ENCODE results near the gene RAPGEF1.
"Not testable (repeated sequence)": the region's sequence is repeated elsewhere in the genome, so short reads cannot be mapped to it uniquely, and the experiment has no call there.

RAPGEF1 gene, protein sequence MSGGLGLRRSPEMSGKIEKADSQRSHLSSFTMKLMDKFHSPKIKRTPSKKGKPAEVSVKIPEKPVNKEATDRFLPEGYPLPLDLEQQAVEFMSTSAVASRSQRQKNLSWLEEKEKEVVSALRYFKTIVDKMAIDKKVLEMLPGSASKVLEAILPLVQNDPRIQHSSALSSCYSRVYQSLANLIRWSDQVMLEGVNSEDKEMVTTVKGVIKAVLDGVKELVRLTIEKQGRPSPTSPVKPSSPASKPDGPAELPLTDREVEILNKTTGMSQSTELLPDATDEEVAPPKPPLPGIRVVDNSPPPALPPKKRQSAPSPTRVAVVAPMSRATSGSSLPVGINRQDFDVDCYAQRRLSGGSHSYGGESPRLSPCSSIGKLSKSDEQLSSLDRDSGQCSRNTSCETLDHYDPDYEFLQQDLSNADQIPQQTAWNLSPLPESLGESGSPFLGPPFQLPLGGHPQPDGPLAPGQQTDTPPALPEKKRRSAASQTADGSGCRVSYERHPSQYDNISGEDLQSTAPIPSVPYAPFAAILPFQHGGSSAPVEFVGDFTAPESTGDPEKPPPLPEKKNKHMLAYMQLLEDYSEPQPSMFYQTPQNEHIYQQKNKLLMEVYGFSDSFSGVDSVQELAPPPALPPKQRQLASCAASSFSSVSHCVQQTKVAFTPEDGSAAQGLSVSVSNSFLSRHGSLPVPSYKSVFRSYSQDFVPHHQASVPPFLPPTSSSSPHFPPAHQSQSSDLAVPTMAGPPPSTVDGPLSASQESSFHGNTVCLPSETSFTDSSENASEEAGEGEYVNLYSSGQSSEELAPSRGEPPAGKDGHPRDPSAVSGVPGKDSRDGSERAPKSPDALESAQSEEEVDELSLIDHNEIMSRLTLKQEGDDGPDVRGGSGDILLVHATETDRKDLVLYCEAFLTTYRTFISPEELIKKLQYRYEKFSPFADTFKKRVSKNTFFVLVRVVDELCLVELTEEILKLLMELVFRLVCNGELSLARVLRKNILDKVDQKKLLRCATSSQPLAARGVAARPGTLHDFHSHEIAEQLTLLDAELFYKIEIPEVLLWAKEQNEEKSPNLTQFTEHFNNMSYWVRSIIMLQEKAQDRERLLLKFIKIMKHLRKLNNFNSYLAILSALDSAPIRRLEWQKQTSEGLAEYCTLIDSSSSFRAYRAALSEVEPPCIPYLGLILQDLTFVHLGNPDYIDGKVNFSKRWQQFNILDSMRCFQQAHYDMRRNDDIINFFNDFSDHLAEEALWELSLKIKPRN (N-terminal part only)

DNA sequence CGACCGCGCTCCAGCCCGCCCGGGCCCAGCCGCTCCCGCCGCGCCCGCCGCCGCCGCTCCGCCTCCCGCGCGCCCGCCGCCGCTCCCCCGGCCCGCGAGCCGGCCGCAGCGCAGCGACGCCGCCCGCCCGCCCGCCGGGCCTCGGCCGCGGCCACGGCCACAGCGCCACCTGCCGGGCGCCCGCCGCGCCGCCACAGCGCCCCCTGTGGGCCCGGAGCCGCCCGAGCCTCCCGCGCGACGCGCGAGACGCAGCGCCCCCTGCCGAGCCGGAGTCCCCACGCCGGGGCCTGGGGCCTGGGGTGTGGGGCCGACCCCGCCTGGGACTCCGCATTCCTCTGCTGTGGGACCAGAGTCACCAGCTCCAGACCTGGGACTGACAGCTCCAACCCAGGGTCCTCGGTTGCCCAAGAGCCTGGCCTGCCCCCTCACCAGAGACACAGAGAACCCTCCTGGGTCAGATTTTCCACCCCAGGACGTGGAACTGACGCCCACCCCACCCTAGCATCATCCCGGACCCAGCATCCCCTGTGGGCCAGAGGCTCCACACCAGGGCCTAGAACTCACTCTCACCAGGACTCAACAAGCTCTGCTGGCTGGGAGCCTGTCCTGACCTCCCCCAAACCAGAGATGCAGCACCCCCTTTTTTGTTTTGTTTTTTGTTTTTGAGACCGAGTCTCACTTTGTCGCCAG, at the start of gene RAPGEF1:
RAPGEF1 (minus strand) TSS at position 118 of the 690 bp plus-strand sequence. CDS start 246 bp downstream, outside the sequence.
- peak; percentile 80 for DNase-seq

DNA sequence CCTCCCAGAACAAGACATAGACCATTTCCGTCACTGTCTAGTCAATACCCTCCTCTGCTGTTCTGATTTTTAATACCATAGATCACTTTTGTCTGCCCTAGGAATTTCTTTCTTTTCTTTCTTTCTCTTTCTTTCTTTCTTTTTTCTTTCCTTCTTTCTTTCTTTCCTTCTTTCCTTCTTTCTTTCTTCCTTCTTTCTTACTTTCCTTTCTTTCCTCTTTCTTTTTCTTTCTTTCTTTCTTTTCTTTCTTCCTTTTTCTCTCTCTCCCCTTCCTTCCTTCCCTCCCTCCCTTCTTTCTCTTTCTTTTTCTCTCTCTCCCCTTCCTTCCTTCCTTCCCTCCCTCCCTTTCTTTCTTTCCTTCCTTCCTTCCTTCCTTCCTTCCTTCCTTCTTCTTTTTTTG, 49.0 kb upstream of the RAPGEF1 start:
- DNase-seq = no peak

DNA sequence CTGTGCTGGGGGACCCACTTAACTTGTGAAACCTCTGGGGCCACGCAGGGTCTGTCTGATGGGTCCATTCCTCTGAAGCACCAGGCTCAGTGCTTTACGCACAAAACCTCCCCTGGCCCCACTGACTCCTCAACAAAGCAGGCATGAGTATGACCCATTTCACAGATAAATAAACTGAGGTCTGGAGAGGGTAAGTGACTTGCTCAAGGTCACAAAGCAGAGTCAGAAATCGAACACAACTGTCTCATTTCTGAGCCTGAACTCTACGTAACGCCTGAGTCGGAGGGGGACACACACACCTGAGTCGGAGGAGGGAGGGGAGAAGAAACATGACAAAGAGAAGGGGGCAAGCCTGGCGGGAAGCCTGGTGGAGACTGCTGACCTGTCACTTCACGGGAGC, 48.0 kb upstream of the RAPGEF1 start:
- no peak for DNase-seq

DNA sequence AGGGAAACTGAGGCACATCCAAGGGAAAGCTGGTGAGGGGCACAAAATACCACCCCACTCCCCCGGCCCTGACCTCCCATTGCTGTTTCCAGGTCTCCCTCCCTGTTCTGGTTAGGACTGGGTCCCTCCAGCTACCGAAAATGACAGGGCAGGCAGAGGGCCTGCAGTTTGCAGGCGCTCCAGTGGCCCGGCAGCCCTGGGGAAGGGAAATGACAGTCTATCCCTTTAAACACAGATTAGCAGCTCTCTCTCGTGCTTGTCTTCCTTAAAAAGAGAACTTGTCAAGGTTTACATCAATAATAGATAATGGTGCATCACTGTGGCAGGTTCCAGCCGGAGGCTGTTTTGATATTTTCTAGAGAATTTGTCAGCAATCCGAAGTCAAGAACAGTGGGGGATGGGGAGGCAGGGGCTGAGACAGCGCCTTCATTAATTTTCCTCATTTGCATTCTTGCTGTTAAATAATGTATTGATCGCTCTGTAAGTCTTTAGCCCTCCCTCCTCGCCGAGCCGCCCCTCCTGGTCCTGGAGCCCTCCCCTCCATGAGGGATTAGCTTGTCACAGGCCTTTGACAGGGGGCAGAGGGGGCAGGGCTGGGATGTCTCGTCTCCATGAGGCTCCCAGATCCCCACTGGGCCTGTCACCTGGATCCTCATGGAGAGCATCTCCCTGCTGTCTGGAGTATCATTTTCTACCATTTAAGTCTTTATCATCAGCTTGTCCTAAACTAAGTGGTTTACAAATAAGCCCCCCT, 45.0 kb upstream of the RAPGEF1 start:
- DNase-seq = no peak

DNA sequence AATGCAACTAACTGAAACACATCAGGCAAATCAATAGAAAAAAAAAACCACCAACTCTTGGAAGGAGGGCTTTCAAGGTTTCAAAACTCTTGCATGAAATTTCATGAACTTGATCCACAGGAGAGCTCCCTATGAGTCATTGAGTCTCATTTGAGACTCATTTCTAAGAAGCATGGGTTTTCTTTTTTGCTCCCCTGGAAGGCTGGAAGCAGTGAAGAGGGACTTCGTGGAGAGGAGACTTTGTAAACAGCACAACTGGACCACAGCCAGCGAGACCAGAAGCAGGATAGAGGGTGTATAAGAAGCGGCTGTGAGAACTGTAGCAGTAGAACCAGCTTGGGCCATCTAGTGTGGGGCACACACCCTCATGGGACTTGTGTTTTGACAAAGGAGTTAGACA, 41.2 kb upstream of the RAPGEF1 start:
- no peak for DNase-seq

DNA sequence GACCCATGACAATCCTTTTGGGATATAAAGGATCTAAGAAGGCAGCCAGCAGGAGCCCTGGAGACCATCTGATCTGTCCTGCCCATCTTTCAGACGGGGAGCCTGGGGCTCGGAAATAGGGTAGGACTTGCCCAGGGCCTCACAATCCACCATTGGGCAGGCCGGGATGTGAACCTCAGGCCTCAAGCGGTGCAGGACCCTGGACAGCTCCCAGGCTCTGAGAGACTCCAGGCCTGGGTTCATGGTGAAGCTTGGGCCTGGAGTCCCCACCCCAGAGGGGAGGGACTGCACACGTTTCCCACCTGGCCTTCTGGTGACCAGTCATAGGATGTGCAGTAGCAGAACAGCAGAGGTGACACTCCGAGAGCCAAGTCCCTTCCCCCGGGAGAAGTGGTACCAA, 36.6 kb upstream of the RAPGEF1 start:
- DNase-seq = no peak

DNA sequence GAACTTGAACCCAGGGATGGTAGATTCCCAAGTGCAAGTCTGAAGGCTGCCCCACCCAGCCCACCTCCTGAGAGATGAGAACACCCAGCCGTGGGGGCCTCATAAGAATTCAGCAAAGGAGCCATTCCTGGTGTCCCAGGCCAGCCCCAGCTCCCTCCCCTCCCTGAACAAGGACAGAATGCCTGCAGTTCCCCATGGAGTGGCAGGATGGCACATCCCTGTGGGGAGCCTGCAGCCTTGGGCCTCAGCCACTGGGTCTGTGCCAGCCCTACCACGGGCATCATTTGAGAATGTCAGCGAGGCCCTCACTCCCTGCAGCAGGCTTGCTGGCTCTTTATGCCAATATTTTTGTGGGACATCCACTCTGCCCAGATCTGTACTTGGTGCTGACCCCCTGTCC, 36.2 kb upstream of the RAPGEF1 start:
- no peak for DNase-seq

DNA sequence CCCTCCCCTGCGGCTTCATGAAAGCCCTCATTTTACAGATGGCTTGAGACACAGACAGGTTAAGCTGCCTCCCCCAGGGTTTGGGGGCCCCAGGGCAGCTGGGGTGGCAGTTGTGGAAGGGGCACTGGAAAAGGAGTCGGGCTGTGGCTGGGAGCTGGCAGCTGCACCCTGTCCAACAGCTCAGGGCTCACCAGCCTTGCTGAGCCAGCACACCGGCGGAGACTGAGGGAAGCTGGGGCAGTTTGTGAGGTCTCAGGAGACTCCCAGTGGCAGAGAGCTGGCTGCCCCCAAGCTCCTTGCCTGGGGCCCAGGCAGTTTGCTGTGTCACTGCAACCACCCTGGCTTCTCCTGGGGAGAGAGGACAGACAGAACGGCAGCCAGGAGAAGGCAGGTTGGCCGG, 34.8 kb upstream of the RAPGEF1 start:
- no peak for DNase-seq

DNA sequence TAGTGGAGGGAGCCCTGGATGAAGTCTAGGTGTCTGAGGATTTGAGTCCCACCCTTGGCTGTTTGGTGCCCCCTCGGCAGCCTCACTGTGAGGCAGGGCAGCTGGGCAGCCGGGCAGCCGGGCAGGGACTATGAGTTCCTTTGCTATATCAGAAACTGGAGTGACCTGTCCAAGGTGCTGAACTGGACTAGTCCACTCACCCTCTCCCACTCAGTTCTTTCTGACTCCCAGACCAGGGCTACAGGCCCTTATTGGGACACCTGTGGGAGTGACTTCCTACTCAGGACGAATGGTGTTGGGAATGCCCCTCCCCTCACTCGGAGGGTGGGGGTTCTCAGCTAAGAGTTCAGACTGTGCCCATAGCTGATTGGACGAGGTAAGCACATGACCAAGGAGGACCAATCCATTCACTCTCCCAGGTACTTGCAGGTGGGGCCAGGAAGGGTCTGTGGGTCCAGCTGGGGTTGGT, 34.1 kb upstream of the RAPGEF1 start:
- DNase-seq = no peak

DNA sequence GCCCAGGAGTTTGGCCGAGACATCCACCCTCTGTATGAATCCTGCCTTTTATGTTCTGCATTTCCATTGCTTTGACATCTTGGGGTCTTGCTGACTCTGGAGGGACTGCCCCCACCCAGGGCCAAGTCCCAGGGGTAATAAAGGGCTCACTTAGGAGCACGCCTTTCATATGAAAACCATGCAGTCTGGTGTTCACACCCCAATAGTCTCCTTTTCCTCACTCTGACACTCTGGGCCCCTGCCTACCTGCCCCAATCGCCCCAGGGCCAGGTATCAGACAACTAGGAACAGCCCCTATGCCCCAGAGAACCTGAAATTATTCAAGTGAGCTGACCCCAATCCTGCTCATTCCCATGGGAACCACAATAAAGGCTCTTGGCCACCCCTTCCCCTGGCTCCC, 33.1 kb upstream of the RAPGEF1 start:
- no peak for DNase-seq

DNA sequence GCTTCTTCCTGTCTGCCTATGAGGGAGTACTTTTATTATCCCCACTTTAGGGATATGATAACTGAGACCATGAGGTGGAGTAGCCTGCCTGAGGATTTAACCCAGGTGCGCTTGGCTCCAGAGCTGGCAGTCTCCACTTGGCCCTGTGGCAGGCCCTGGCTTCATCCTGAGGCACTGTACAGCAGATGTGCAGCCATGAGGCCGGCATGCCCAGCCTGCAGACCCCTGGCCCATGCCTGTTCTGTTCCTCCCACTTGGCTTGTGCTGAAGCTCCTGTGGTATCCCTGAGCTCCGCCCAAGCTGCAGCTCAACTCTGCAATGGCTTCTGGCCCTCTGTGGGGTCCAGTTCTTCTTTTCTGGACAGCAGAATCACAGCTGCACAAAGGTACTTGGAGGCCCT, 31.8 kb upstream of the RAPGEF1 start:
- no peak for DNase-seq

DNA sequence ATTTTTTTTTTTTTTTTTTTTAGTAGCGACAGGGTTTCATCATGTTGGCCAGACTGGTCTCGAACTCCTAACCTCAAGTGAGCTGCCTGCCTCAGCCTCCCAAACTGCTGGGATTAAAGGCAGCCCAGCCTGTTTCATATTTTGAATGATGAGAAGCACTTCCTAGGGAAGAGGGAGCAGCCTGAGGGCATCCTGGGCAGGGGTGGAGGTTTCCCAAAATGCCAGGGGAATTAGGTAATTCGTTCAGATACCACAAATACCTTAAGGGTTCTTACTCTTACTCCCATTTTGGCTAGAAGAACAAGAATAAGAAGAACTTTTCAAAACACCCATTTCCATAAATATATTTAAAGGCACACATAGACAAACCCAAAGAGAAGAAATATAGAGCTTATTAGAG, 29.5 kb upstream of the RAPGEF1 start:
- no peak for DNase-seq

DNA sequence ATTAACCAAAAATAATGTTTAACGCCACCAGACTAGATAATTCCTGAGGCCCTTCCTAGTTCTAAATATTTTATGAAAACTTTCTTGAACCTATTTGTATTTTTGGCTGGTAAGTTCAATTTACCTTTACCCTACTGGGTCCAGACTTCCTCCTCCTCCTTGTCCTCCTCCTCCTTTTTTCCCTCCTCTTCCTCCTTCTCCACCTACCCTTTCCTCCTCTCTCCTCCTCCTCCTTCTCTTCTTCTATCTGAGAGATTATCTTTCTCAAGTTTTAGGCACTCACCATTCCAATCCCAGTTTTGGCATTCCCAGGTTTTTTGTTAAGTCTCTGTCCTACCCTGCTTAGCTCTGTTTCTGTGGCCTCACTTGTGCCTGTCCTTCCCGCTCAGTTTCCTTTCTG, 24.7 kb upstream of the RAPGEF1 start:
- DNase-seq = no peak

DNA sequence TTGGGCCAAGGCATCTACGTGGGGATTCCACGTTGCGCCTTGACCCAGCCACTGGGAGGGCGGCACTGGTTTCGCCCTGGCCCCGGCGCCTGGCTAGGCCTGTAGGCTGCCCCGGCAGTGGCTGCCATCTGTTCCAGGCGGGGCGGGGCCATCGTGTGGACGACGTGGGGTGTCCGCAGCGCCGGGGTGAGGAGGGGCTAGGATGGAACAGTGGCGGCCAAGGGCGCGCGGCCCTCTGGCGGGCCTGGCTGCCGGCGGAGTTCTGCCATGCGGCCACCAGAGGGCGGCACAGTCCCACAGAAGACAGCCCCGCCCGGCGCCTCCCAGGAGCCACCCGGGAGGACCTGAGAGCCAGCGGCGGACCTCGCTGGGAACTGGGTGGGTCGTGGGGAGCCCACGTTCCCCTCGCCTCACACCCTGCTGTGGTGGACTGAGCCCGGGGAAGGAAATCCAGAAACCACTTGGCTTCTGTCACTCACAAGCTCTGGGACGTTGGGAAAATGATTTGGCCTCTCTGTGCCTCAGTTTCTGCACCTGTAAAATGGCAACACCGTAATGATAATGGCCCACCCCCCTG, 22.6 kb upstream of the RAPGEF1 start:
- peak; percentile 61 for DNase-seq

DNA sequence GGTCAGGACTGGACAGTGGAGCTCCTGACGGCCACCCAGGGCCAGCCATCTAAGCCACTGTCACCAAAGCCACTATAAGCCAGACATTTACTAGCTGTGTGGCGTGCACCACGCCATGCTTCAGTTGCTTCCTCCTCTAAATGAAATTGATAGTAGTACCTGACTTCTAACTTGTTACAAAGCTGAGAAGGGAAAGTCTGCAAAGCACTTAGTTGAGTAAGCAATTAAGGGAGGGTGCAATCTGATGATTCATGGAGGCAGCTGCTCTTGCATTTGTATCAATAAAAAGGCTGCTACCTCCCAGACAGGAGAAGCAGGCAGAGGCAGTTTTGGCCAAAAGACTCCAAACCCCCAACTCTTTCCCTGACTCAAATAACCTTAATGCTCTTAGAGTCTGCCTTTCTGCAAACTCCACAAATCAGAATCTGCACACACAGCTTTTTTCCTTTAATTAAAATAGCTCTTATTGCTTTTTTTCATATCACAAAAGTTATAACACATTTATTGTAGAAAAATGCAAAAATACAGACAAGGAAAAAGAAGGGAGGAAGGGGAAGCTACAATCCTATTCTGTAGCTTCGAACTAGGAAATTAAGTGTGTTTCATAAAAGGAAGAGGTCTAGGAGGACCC, 19.3 kb upstream of the RAPGEF1 start:
- DNase-seq = no peak

DNA sequence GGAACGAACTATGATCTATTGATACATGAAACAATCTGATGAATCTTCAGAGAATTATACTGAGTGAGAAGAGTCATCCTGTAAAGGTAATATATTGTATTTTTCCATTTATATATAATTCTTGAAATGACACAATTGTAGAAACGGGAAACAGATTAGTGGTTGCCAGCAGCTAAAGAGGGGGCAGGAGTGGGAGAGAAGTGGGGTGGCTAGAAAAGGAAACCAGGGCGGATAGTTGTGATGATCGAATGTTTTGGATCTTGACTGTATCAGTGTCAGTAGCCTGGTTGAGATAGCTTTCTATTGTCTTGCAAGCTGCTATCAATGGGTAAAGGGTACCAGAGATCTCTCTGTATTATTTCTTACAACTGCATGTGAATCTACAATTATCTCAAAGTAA, 17.7 kb upstream of the RAPGEF1 start:
- no peak for DNase-seq

DNA sequence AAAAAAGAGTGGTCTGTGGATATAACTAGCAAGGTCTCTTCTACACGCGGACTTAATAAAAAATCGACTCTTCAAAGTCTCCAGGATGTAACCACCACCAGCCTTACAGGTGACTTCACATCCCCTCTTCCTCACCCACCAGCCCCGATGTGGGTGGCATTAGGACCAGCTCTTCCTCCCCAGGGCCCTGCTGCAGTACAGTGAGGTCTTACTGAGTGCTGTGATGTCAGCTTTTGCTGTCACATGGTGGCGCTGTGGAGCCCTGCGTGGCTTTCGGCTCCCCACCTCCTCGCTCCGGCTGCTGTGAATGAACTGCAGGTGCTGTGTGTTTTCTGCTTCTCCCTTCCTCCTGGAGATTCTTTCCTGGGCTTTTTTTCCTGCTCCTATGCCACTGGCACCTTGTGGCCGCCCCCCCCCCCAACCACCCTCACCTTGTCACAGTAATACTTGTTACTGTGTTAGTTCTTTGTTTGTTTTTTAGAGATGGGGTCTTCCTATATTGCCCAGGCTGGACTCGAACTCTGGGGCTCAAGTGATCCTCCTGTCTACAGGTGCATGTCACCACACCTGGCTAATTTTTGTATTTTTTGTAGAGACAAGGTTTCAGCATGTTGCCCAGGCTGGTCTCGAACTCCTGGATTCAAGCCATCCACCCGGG, 15.8 kb upstream of the RAPGEF1 start:
- peak; percentile 71 for DNase-seq

DNA sequence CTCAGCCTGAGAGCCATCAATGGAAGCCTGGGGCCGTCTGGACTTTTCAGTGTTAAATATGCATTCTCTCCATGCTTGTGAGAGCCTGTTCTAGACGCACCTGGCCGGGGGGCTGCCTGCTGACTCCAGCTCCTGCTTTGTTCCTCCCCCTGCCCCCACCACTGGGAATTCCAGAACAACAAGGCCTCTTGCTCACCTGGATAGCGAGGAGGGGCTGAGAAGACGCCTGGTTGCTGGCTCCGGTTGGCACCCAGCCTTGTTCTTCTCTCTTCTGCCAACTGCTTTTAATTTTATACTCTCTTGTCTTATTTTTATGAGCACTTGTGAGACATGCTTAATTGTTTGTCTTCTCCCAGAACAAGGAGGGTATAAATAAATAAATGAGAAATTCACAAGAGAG, 15.0 kb upstream of the RAPGEF1 start:
- no peak for DNase-seq

DNA sequence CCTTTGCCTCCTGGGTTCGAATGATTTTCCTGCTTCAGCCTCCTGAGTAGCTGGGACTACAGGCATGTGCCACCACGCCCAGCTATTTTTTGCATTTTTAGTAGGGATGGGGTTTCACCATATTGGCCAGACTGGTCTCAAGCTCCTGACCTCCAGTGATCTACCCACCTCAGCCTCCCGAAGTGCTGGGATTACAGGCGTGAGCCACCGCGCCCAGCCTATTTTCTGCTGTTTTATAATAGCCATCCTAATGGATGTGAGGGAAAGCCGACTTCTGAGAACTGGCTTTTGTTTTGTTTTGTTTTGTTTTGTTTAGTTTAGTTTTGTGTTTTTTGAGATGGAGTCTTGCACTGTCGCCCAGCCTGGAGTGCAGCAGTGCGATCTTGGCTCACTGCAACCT, 13.9 kb upstream of the RAPGEF1 start:
- not testable (repeated sequence) for DNase-seq

DNA sequence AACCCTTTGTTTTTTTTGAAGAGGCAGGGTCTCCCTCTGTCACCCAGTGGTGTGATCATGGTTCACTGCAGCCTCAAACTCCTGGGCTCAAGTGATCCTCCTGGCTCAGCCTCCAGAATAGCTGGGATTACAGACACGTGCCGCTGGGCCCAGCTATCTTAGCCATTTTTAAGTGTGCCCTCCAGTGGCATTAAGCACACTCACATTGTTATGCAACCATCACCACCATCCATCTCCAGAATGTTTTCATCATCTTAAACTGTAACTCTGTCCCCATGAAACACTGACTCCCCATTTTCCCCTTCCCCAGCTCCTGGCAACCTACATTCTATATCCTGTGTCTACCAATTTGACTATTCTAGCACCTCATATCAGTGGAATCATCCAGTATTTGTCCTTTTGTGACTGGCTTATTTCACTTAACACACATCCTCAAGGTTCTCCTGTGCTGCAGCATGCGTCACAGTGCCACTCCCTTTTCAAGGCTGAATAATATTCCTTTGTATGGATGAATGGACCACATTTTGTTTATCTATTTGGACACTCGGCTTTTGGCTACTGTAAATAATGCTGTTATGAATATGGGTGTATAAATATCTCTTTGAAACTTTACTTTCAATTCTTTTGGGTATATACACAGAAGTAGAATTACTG, 12.5 kb upstream of the RAPGEF1 start:
- no peak for DNase-seq
